K562 (cell line): Measurements from ENCODE around the gene AKAP13. TPM values are rescaled to one million over a fixed set of nuclear protein-coding genes. Genes with fewer than 3 reads are reported as not detected.

ENCODE experiments used
- ATAC-seq: fragments of 200-7000 bp; cut with Tn5 transposase; 3 replicates; pipeline ENCODE4 v1.9.1; 2020; ENCODE audit warnings: moderate library complexity
- BruUV-seq: library from RNA; stranded (reverse); fragments of 400-500 nt; replicated peaks from 2 replicates; lab custom pipeline; 2021; lab: Mats Ljungman, UMichigan
- CTCF ChIA-PET: fragments of 300-600 bp; formaldehyde crosslinking; extraction: SDS; loops from one replicate; lab custom pipeline; 2021; ENCODE audit warnings: low intra/inter-chr PET ratio; lab: Yijun Ruan, JAX
- POLR2A ChIA-PET: fragments of 300-600, 350-650 bp; sonication (Branson Sonifier 250); formaldehyde crosslinking; extraction: SDS; loops from one replicate; lab custom pipeline; 2021; ENCODE audit warnings: antibody characterized with exemption, inconsistent platforms; lab: Yijun Ruan, JAX
- DNase-seq, 4 experiments: peaks; one replicate each; pipeline versions ENCODE4 v3.0.0 to v3.0.0-alpha.2; 2011 to 2018; ENCODE audit warnings: low spot score in 3 of 4, mixed read lengths in 3 of 4; ENCODE audit errors: extremely low read depth in 1 of 4
- FAIRE-seq: peaks from 2 replicates; lab custom pipeline; 2011; peaks lifted over from hg19 to GRCh38; lab: Jason Lieb, UNC
- H2AFZ ChIP-seq: 2 replicates; pipeline ENCODE4 v1.6.0; 2011; ENCODE audit warnings: low read depth, low read length, control low read depth, inconsistent platforms
- H3K27ac ChIP-seq: fragments of 200-600 bp; 3 replicates; pipeline ENCODE4 v1.8.0; 2011; ENCODE audit warnings: low read depth, mild to moderate bottlenecking, control low read depth, inconsistent platforms, low read length, moderate library complexity, mixed read lengths; ENCODE audit errors: extremely low read depth
- H3K27me3 ChIP-seq, 2 experiments: fragments of 300-600 bp in 1 of 2; 2 replicates in 1 of 2; 3 replicates in 1 of 2; pipeline versions ENCODE4 v1.6.0 to v1.8.0; 2011; ENCODE audit warnings: inconsistent platforms in 2 of 2, low read length in 2 of 2, mild to moderate bottlenecking in 1 of 2, mixed read lengths in 1 of 2, moderate library complexity in 1 of 2; ENCODE audit not compliant: control insufficient read depth in 2 of 2, insufficient read depth in 2 of 2
- H3K36me3 ChIP-seq: fragments of 300-600 bp; 3 replicates; pipeline ENCODE4 v1.8.0; 2011; ENCODE audit warnings: mild to moderate bottlenecking, low read length, inconsistent platforms; ENCODE audit not compliant: control insufficient read depth, insufficient read depth
- H3K4me1 ChIP-seq, 2 experiments: fragments of 200-600 bp in 1 of 2; replicated peaks in 1 of 2; 2 replicates in 1 of 2; 3 replicates in 1 of 2; pipeline versions ENCODE4 v1.5.1 to v1.8.0; 2011; ENCODE audit warnings: inconsistent platforms in 2 of 2, low read length in 2 of 2, mild to moderate bottlenecking in 1 of 2, mixed read lengths in 1 of 2, moderate library complexity in 1 of 2; ENCODE audit not compliant: control insufficient read depth in 2 of 2, insufficient read depth in 2 of 2
- H3K4me2 ChIP-seq: 2 replicates; pipeline ENCODE4 v1.6.1; 2011; ENCODE audit warnings: low read length, control low read depth, inconsistent platforms, mixed read lengths; ENCODE audit not compliant: insufficient read depth
- H3K4me3 ChIP-seq: fragments of 200-600 bp; sonication (generic), shearing (Covaris generic); 2 replicates; pipeline ENCODE4 v1.5.1; 2016; ENCODE audit warnings: control low read depth, inconsistent platforms
- H3K79me2 ChIP-seq: fragments of 200-600 bp; 3 replicates; pipeline ENCODE4 v1.8.0; 2011; ENCODE audit warnings: low read length, inconsistent platforms; ENCODE audit not compliant: control insufficient read depth, insufficient read depth
- H3K9ac ChIP-seq, 2 experiments: 2 replicates each; pipeline versions ENCODE4 v1.6.0 to v1.6.1; 2011; ENCODE audit warnings: low read depth in 2 of 2, low read length in 2 of 2, control low read depth in 1 of 2, inconsistent platforms in 1 of 2, mild to moderate bottlenecking in 1 of 2, mixed read lengths in 1 of 2; ENCODE audit not compliant: insufficient read depth in 1 of 2
- H3K9me1 ChIP-seq: one replicate; pipeline ENCODE4 v1.6.0; 2011; ENCODE audit warnings: inconsistent platforms, mild to moderate bottlenecking, low read length, moderate library complexity; ENCODE audit not compliant: control insufficient read depth, insufficient read depth
- H3K9me3 ChIP-seq: replicated peaks from 2 replicates; pipeline ENCODE4 v1.5.1; 2011; ENCODE audit warnings: low read depth, low read length, inconsistent platforms; ENCODE audit not compliant: control insufficient read depth, insufficient read depth
- H4K20me1 ChIP-seq: replicated peaks from 2 replicates; pipeline ENCODE4 v1.6.1; 2011; ENCODE audit warnings: low read length, inconsistent platforms, mixed read lengths; ENCODE audit not compliant: control insufficient read depth, insufficient read depth
- NBN ChIP-seq: fragments of 450-650 bp; IDR thresholded peaks from 2 replicates; pipeline ENCODE4 v1.6.1; 2016; ENCODE audit warnings: low read depth, mild to moderate bottlenecking
- PTTG1 ChIP-seq: fragments of 450-650 bp; IDR thresholded peaks from 2 replicates; pipeline ENCODE4 v1.6.1; 2016; ENCODE audit warnings: low read depth, mild to moderate bottlenecking, missing genetic modification characterization, missing compliant biosample characterization
- RFX1 ChIP-seq: fragments of 450-650 bp; IDR thresholded peaks from 2 replicates; pipeline ENCODE4 v1.6.1; 2016; ENCODE audit warnings: mild to moderate bottlenecking, moderate library complexity
- ZBTB2 ChIP-seq: fragments of 450-650 bp; IDR thresholded peaks from 2 replicates; pipeline ENCODE4 v1.6.1; 2016; ENCODE audit warnings: antibody characterized with exemption
- ZNF431 ChIP-seq: sonication (generic); formaldehyde crosslinking; IDR thresholded peaks from 2 replicates; pipeline ENCODE4 v1.8.0; 2022; ENCODE audit warnings: mild to moderate bottlenecking, missing genetic modification reagents
- ZNF778 ChIP-seq: fragments of 450-650 bp; formaldehyde crosslinking; IDR thresholded peaks from 2 replicates; pipeline ENCODE4 v1.4.0; 2020; ENCODE audit warnings: mild to moderate bottlenecking, moderate library complexity
- WGBS: fragments of 100-300 bp; shearing (Covaris generic); methylation state at CpG from one replicate; pipeline ENCODE4 v1.1.6; 2016; ENCODE audit warnings: low coverage, mixed read lengths; ENCODE audit not compliant: insufficient coverage; ENCODE audit errors: missing lambda C conversion rate; 5-methylcytosine and 5-hydroxymethylcytosine counted together
- in situ Hi-C: fragments of 300-500 bp; cut with MboI; formaldehyde crosslinking; loops from 4 replicates; pipeline ENCODE4 v1.15.0; 2018; ENCODE audit warnings: inconsistent platforms, mixed read lengths
- intact Hi-C: fragments of 100-400 bp; cut with micrococcal nuclease; formaldehyde crosslinking; loops from 2 replicates; pipeline ENCODE4 v1.14.2; 2022
- polyA plus RNA-seq, 8 experiments: library from polyadenylated mRNA; depleted of rRNA in 4 of 8; stranded (reverse) in 5 of 8; unstranded in 3 of 8; fragments of >200 nt; fragmentation: Nextera tagmentation in 2 of 8; fragmentation: Illumina TruSeq in 1 of 8; extraction: Ambion mirVana in 2 of 8; extraction: Trizol in 1 of 8; gene quantifications; 2 replicates each; pipeline versions ENCODE4 v1.2.1 to v1.2.3, GENCODE V29; 2011 to 2014; ENCODE audit warnings: inconsistent platforms in 1 of 8, missing spikeins in 1 of 8
- total RNA-seq, 7 experiments: library from RNA; depleted of rRNA in 6 of 7; stranded (reverse); fragments of >200 nt in 6 of 7; fragmentation: Illumina TruSeq in 2 of 7; extraction: Trizol in 2 of 7; gene quantifications; 2 replicates each; pipeline versions ENCODE4 v1.2.1 to v1.2.3, GENCODE V29; 2011 to 2021; ENCODE audit warnings: low replicate concordance in 1 of 7

Gene AKAP13
- total and polyA plus RNA-seq, 9 of the 15 experiments (the other 6 are each of a cell fraction or from before 2014, with no cell fraction given), result 0.03 to 1.7 (median 0.42) TPM

GRCh38 chr15:85489773-85490493, 109.5 kb downstream of the AKAP13 start:
- ATAC-seq (no peak), DNase-seq (no peak), FAIRE-seq (no peak)
- Histone ChIP-seq H3K9me1 (no peaks in the 10 kb centered on the region), H3K27me3 (no peaks in the 10 kb centered on the region), H3K9me3 (no peaks in the 10 kb centered on the region), H3K36me3 (no peaks in the 10 kb centered on the region), H2AFZ (no peak overlapping the region), H3K4me2 (no peak overlapping the region)
- intact Hi-C loops, result loop anchor here (10.0 kb wide), 1 partner anchor 235 kb away; no protein-coding TSS in a partner anchor
- 0% methylated on average over 3 of the region's 3 CpGs for WGBS
- POLR2A ChIA-PET, result interaction anchor here (0.6 to 1.6 kb wide), 2 partner anchors 10 to 55 kb away, joined by 3 read pairs; no protein-coding TSS in a partner anchor
- TF ChIP-seq RFX1, result no peak
- no peak for TF ChIP-seq ZNF431 (CRISPR knock-in tag)
- TF ChIP-seq PTTG1 (tag), result no peak
- TF ChIP-seq ZBTB2, result no peak
- TF ChIP-seq NBN, result no peak
- no peak for TF ChIP-seq ZNF778 (CRISPR knock-in tag)
- TF ChIP-seq, all 486 proteins: peak for 0
- Histone ChIP-seq H3K4me1 (no peaks in the 10 kb centered on the region), H3K79me2 (no peaks in the 10 kb centered on the region), H3K9ac (no peak overlapping the region), H4K20me1 (no peaks in the 10 kb centered on the region), H3K4me3 (no peak overlapping the region), H3K27ac (no peak overlapping the region)
- no TSS peak for BruUV-seq
- in situ Hi-C loops, result loop anchor here (5.0 kb wide), 1 partner anchor 347 kb away; no protein-coding TSS in a partner anchor
- CTCF ChIA-PET, result no interaction called here
